ENCODE data around the gene UBE2E2. TPM values are rescaled to one million over a fixed set of nuclear protein-coding genes. Genes with fewer than 3 reads are reported as not detected.
"Not testable (repeated sequence)": the region's sequence is repeated elsewhere in the genome, so short reads cannot be mapped to it uniquely, and the experiment has no call there.

UBE2E2 gene
- total RNA-seq, 3 donors from 2014 or later (not counting 1 experiment from before 2014, with no cell fraction given): 4.8 to 6.1 (median 5.3) TPM

- H3K27me3 Mint-ChIP-seq (ENCODE audit: low read depth in 2 of 2): no peaks in the 10 kb centered on the region
- Histone ChIP-seq H3K27me3 (ENCODE audit: control insufficient read depth, insufficient read depth, low read length) (no peaks in the 10 kb centered on the region), H3K27ac (ENCODE audit: low read length) (no peak overlapping the region), H3K9me3 (ENCODE audit: control insufficient read depth, insufficient read depth, low read length) (no peaks in the 10 kb centered on the region), H3K36me3 (ENCODE audit: control insufficient read depth, insufficient read depth, low read length) (no peaks in the 10 kb centered on the region), H3K4me3 (ENCODE audit: low read length) (no peak overlapping the region), H3K4me1 (ENCODE audit: control insufficient read depth, insufficient read depth, low read length) (no peaks in the 10 kb centered on the region)
- H3K4me3 Mint-ChIP-seq: no peak overlapping the region
- ATAC-seq (no peak), DNase-seq (no peak)
- intact Hi-C loops (cut with micrococcal nuclease): no loop called here
- 44% methylated on average over 10 of the region's 15 CpGs for whole genome bisulfite sequencing (ENCODE audit: insufficient coverage)
- H3K36me3 Mint-ChIP-seq: no peaks in the 10 kb centered on the region
- H3K4me1 Mint-ChIP-seq: peaks cover 11 to 18% of the 10 kb centered on the region in 2 donors
- no peaks in the 10 kb centered on the region for H3K9me3 Mint-ChIP-seq
- no peak overlapping the region for H3K27ac Mint-ChIP-seq
- TF ChIP-seq CTCF (IDR thresholded peaks at IDR 0.05): no peak
Observed at GRCh38 chr3:23612296-23612891, 409.3 kb downstream of the UBE2E2 start.

GRCh38 chr3:23615068-23615467, 411.9 kb downstream of the UBE2E2 start:
- Mint-ChIP-seq H3K36me3 (no peaks in the 10 kb centered on the region), H3K4me3 (no peak overlapping the region), H3K9me3 (no peaks in the 10 kb centered on the region), H3K27ac (no peak overlapping the region), H3K4me1 (peaks cover 12 to 18% of the 10 kb centered on the region in 2 donors), H3K27me3 (ENCODE audit: low read depth in 2 of 2) (no peaks in the 10 kb centered on the region)
- Histone ChIP-seq H3K9me3 (ENCODE audit: control insufficient read depth, insufficient read depth, low read length) (no peaks in the 10 kb centered on the region), H3K27ac (ENCODE audit: low read length) (no peak overlapping the region), H3K27me3 (ENCODE audit: control insufficient read depth, insufficient read depth, low read length) (no peaks in the 10 kb centered on the region), H3K4me3 (ENCODE audit: low read length) (no peak overlapping the region), H3K4me1 (ENCODE audit: control insufficient read depth, insufficient read depth, low read length) (no peaks in the 10 kb centered on the region), H3K36me3 (ENCODE audit: control insufficient read depth, insufficient read depth, low read length) (no peaks in the 10 kb centered on the region)
- no peak for ATAC-seq
- TF ChIP-seq CTCF (IDR thresholded peaks at IDR 0.05): no peak
- DNase-seq: no peak
- WGBS (ENCODE audit: insufficient coverage): 92% methylated on average over 5 of the region's 5 CpGs
- intact Hi-C loops (cut with micrococcal nuclease): no loop called here

GRCh38 chr3:23618475-23618874, 415.3 kb downstream of the UBE2E2 start:
- DNase-seq; H3K9me3 ChIP-seq (ENCODE audit: control insufficient read depth, insufficient read depth, low read length); H3K27me3 ChIP-seq (ENCODE audit: control insufficient read depth, insufficient read depth, low read length); H3K27ac Mint-ChIP-seq; H3K4me3 Mint-ChIP-seq; ATAC-seq; H3K36me3 ChIP-seq (ENCODE audit: control insufficient read depth, insufficient read depth, low read length); H3K4me3 ChIP-seq (ENCODE audit: low read length); H3K36me3 Mint-ChIP-seq; H3K4me1 ChIP-seq (ENCODE audit: control insufficient read depth, insufficient read depth, low read length); H3K27ac ChIP-seq (ENCODE audit: low read length); intact Hi-C loops (cut with micrococcal nuclease); H3K27me3 Mint-ChIP-seq (ENCODE audit: low read depth in 2 of 2); H3K9me3 Mint-ChIP-seq: not testable (repeated sequence)
- no CpG with 5 or more reads among the region's 2 CpGs for WGBS (ENCODE audit: insufficient coverage)
- peaks cover 10 to 12% of the 10 kb centered on the region in 2 donors for H3K4me1 Mint-ChIP-seq

- intact Hi-C loops (cut with micrococcal nuclease): no loop called here
- H3K9me3 Mint-ChIP-seq: no peaks in the 10 kb centered on the region
- Histone ChIP-seq H3K27me3 (ENCODE audit: control insufficient read depth, insufficient read depth, low read length) (no peaks in the 10 kb centered on the region), H3K4me3 (ENCODE audit: low read length) (no peak overlapping the region), H3K4me1 (ENCODE audit: control insufficient read depth, insufficient read depth, low read length) (no peaks in the 10 kb centered on the region), H3K9me3 (ENCODE audit: control insufficient read depth, insufficient read depth, low read length) (no peaks in the 10 kb centered on the region), H3K36me3 (ENCODE audit: control insufficient read depth, insufficient read depth, low read length) (no peaks in the 10 kb centered on the region), H3K27ac (ENCODE audit: low read length) (no peak overlapping the region)
- H3K27me3 Mint-ChIP-seq (ENCODE audit: low read depth in 2 of 2): peaks cover 0 to 5% of the 10 kb centered on the region in 2 donors
- ATAC-seq (no peak), DNase-seq (no peak)
- WGBS (ENCODE audit: insufficient coverage): 90% methylated on average over 12 of the region's 12 CpGs
- no peak for TF ChIP-seq CTCF (IDR thresholded peaks at IDR 0.05)
- H3K36me3 Mint-ChIP-seq: no peaks in the 10 kb centered on the region
- H3K4me3 Mint-ChIP-seq: no peak overlapping the region
- H3K4me1 Mint-ChIP-seq: peaks cover 10 to 12% of the 10 kb centered on the region in 2 donors
- H3K27ac Mint-ChIP-seq: no peak overlapping the region
Observed at GRCh38 chr3:23619705-23620637, 416.8 kb downstream of the UBE2E2 start.

Measured in natural killer cell (primary cell).